ENCODE results near the gene NSUN6.

- TF ChIP-seq POLR2A (IDR thresholded peaks at IDR 0.05; ENCODE audit: low read length): no peak
- no peak for TF ChIP-seq GATA1 (IDR thresholded peaks at IDR 0.05; ENCODE audit: low read depth, low read length)
Observed at GRCh38 chr10:18647945-18648344, 3.4 kb downstream of the NSUN6 start.

All from erythroblast (primary cell).